ENCODE measurements around the gene ELF2. TPM values are rescaled to one million over a fixed set of nuclear protein-coding genes. Genes with fewer than 3 reads are reported as not detected.
A peak's percentile ranks its signal among the peaks of the same experiment; 100 is the strongest.

The ELF2 gene
- total RNA-seq, 2 experiments from 2014 or later: 20.1 to 20.4 TPM

DNA sequence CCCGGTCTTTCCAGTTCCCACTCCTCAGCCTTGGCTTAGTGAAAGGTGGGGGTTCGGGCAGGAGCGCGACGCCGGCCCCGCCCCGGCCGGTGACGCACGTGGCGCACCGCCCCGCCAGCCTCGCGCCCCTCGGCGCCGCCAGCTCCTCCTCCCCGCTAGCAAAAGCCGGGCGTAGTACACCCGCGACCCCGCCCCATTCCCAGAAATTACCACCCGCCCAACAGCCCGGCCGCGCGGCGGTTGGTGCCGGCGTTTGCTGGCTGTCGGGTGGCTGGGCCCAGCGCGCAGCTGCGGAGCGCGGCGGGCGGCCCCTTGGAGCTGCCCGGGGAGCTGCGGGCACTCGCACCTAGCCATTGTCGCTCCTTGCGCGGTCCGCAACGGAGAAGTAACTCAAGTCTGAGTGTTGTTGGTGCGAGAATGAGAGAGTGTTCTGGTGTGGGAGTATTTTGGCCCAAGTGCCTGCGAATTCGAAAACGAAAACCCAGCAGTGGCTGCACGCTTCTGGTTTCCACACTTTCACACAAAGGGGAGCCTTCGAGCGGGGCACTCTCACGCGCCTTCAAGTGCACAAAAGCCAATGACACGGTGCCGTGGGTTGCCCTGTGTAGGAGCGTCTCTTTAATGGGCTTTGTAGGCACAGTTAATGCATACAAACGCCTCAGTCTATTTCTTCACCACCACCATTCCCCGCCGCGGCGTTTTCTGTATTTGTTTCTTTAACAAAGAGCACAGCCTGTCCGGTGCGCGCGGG lies 1.0 kb upstream of the ELF2 start:
- H3K36me3 Mint-ChIP-seq (ENCODE audit: low read depth): no peaks in the 10 kb centered on the region
- no peaks in the 10 kb centered on the region for H3K9me3 Mint-ChIP-seq
- H3K27ac Mint-ChIP-seq: peak overlapping the region; percentile 85
- peak; percentile 81 for ATAC-seq
- peak overlapping the region; percentile 82 for H3K4me3 Mint-ChIP-seq
- CTCF ChIA-PET: interaction anchor here (2.0 kb wide), 1 partner anchor 119 kb away, joined by 12 read pairs; no protein-coding TSS in a partner anchor
- POLR2A ChIA-PET: interaction anchor here (1.2 to 1.9 kb wide), 4 partner anchors 10 to 163 kb away, joined by 4 to 7 read pairs (median 5); partner anchors contain the start of gene NDUFC1
- peaks cover 13% of the 10 kb centered on the region for H3K4me1 Mint-ChIP-seq (ENCODE audit: low read depth)
- DNase-seq: peak; percentile 91
- intact Hi-C loops (cut with micrococcal nuclease): loop anchor here (5.0 kb wide), 2 partner anchors 96 to 124 kb away; partner anchors contain the start of genes NAA15 and NDUFC1
- H3K27me3 Mint-ChIP-seq: peaks cover 14% of the 10 kb centered on the region
- TF ChIP-seq CTCF (IDR thresholded peaks at IDR 0.05): no peak

DNA sequence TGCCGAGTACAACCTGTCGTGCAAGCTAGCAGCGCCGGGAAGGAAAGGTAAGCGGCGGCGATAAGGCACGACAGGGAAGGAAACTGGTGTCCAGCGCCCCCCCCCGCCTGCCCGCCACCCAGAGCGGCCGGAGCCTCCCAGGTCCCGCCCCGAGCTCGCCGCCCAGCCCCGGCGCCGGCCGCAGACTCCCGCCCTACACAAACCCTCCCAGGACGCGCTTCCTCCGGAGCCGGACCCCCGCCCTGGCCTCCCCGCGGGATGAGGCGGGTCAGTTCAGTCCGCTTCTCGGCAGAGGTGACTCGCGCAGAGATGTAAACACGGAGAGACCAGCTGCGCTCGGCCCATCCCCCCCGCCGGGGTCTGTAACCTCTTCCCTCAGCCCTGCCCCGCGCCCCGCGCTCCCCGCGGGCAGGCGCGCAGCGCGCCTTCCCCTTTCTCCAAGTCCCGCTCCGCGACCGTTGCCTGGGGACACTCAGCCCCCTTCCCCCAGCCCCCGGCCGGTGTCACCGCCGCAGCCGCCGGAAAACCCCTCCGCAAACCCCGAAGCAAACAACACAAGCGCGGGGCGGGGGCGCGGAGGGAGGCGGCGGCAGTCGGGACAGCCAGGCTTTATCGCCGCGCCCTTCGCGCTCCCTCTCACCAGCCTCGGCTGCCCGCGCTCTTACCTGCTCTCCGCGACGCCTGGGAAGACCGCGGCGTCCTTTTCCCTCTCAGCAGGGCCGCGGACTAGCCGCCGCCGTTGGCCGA lies 543 bp downstream of the ELF2 start:
- no peak overlapping the region for H3K27ac Mint-ChIP-seq
- peaks cover 18% of the 10 kb centered on the region for H3K4me1 Mint-ChIP-seq (ENCODE audit: low read depth)
- H3K9me3 Mint-ChIP-seq: no peaks in the 10 kb centered on the region
- POLR2A ChIA-PET: interaction anchor here (0.6 to 1.9 kb wide), 10 partner anchors 9 to 161 kb away, joined by 3 to 7 read pairs (median 3); partner anchors contain the start of genes NDUFC1 and NOCT
- peak; percentile 69 for DNase-seq
- H3K4me3 Mint-ChIP-seq: peak overlapping the region; percentile 79
- no peaks in the 10 kb centered on the region for H3K36me3 Mint-ChIP-seq (ENCODE audit: low read depth)
- ATAC-seq: peak; percentile 36
- H3K27me3 Mint-ChIP-seq: peaks cover 14% of the 10 kb centered on the region
- intact Hi-C loops (cut with micrococcal nuclease): loop anchor here (5.0 kb wide), 2 partner anchors 94 to 126 kb away; partner anchors contain the start of genes NAA15 and NDUFC1
- no peak for TF ChIP-seq CTCF (IDR thresholded peaks at IDR 0.05)
- CTCF ChIA-PET: interaction anchor here (0.8 to 0.9 kb wide), 2 partner anchors 75 to 124 kb away, joined by 3 read pairs; partner anchors contain the start of gene NAA15

DNA sequence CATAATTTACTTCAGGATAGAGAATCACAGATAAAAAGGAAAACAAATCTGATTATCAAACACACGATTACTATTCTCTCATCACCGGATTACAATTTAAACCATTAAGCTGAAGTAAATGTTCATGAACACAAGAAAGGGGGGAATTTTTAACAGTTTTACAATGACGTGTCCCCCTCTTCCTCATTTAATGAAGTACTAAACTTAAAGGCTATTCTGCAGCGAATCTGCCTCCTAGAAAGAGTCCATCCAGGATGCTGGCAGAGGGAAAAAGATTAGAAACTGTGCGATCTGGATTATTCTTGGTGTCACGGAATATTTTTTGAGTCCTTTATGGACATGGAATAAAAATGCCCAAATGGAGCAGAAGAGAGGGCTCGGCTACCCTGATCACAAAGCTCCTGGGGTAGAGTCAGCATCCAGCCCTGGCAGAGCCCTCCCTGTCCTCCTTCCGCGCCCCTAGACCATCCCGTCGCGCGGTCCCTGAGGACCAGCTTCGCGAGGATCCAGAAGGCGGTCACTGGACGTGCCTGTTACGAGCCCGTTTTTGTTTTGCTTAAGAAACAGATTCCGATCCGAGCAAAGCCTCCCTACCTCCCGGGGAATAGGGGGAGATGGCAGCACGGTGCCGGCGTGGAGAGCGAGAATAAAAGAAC lies 1.2 kb downstream of the ELF2 start:
- Mint-ChIP-seq H3K27ac (no peak overlapping the region), H3K4me3 (peak overlapping the region; percentile 79), H3K36me3 (ENCODE audit: low read depth) (no peaks in the 10 kb centered on the region), H3K27me3 (peaks cover 14% of the 10 kb centered on the region), H3K9me3 (no peaks in the 10 kb centered on the region), H3K4me1 (ENCODE audit: low read depth) (peaks cover 18% of the 10 kb centered on the region)
- ChIA-PET CTCF (interaction anchor here (0.8 to 1.5 kb wide), 2 partner anchors 75 to 145 kb away, joined by 3 read pairs; no protein-coding TSS in a partner anchor), POLR2A (interaction anchor here (0.8 to 1.1 kb wide), 5 partner anchors 21 to 161 kb away, joined by 3 read pairs; partner anchors contain the start of gene NOCT)
- no peak for DNase-seq
- intact Hi-C loops (cut with micrococcal nuclease): loop anchor here (5.0 kb wide), 2 partner anchors 93 to 127 kb away; partner anchors contain the start of genes NAA15 and NDUFC1
- TF ChIP-seq CTCF (IDR thresholded peaks at IDR 0.05): no peak
- ATAC-seq: no peak

GRCh38 chr4:139171876-139172691 lies 4.9 kb downstream of the ELF2 start:
- Mint-ChIP-seq H3K27ac (no peak overlapping the region), H3K27me3 (peaks cover 14% of the 10 kb centered on the region), H3K9me3 (no peaks in the 10 kb centered on the region), H3K4me1 (ENCODE audit: low read depth) (peaks cover 12% of the 10 kb centered on the region), H3K4me3 (no peak overlapping the region), H3K36me3 (ENCODE audit: low read depth) (no peaks in the 10 kb centered on the region)
- ChIA-PET POLR2A (interaction anchor here (0.6 kb wide), 1 partner anchor 11 kb away, joined by 3 read pairs; no protein-coding TSS in a partner anchor), CTCF (interaction anchor here (0.9 to 1.5 kb wide), 4 partner anchors 25 to 141 kb away, joined by 3 to 7 read pairs (median 4); no protein-coding TSS in a partner anchor)
- intact Hi-C loops (cut with micrococcal nuclease): no loop called here
- DNase-seq (peak; percentile 35), ATAC-seq (no peak)
- TF ChIP-seq CTCF (IDR thresholded peaks at IDR 0.05): no peak

Measured in activated CD8-positive, alpha-beta T cell treated with anti-CD3 and anti-CD28 coated beads for 36 hours (primary cell).